Immature natural killer cell (primary cell): ENCODE data around the gene KDM7A. TPM values are rescaled to one million over a fixed set of nuclear protein-coding genes. Genes with fewer than 3 reads are reported as not detected.
A peak's percentile ranks its signal among the peaks of the same experiment; 100 is the strongest.

Source experiments
- DNase-seq, 3 donors: peaks; one replicate each; pipeline ENCODE4 v3.0.0; 2022; ENCODE audit warnings: mixed read lengths in 1 of 3
- H3K27ac Mint-ChIP-seq, 6 donors: one replicate each; pipeline ENCODE4 v1.8.0; 2020; ENCODE audit warnings: mixed read lengths in 6 of 6, mild to moderate bottlenecking in 5 of 6, inconsistent platforms in 4 of 6, moderate library complexity in 3 of 6
- H3K27me3 Mint-ChIP-seq, 3 donors: one replicate each; pipeline ENCODE4 v1.8.0; 2020 to 2021; ENCODE audit warnings: low read depth in 3 of 3, mild to moderate bottlenecking in 3 of 3, mixed read lengths in 3 of 3, moderate library complexity in 3 of 3, inconsistent platforms in 1 of 3
- H3K36me3 Mint-ChIP-seq, 3 donors: one replicate each; pipeline ENCODE4 v1.8.0; 2020; ENCODE audit warnings: mixed read lengths in 3 of 3, inconsistent platforms in 2 of 3, mild to moderate bottlenecking in 2 of 3
- H3K4me1 Mint-ChIP-seq, 2 donors: one replicate each; pipeline ENCODE4 v1.8.0; 2020; ENCODE audit warnings: inconsistent platforms in 2 of 2, mild to moderate bottlenecking in 2 of 2, mixed read lengths in 2 of 2, moderate library complexity in 1 of 2
- H3K4me3 Mint-ChIP-seq, 5 donors: one replicate each; pipeline ENCODE4 v1.8.0; 2020; ENCODE audit warnings: mild to moderate bottlenecking in 5 of 5, mixed read lengths in 5 of 5, inconsistent platforms in 3 of 5, moderate library complexity in 3 of 5
- H3K9me3 Mint-ChIP-seq, 6 donors: one replicate each; pipeline ENCODE4 v1.8.0; 2020; ENCODE audit warnings: mild to moderate bottlenecking in 6 of 6, mixed read lengths in 6 of 6, inconsistent platforms in 4 of 6, moderate library complexity in 3 of 6
- polyA plus RNA-seq, 3 donors: library from polyadenylated mRNA; unstranded; fragments of 300-500 nt; fragmentation: Illumina TruSeq; gene quantifications; one replicate each; pipeline ENCODE4 v1.2.3, GENCODE V29; 2021

Gene KDM7A
- polyA plus RNA-seq, 3 donors from 2014 or later: 3.0 to 4.7 (median 4.5) TPM

DNA sequence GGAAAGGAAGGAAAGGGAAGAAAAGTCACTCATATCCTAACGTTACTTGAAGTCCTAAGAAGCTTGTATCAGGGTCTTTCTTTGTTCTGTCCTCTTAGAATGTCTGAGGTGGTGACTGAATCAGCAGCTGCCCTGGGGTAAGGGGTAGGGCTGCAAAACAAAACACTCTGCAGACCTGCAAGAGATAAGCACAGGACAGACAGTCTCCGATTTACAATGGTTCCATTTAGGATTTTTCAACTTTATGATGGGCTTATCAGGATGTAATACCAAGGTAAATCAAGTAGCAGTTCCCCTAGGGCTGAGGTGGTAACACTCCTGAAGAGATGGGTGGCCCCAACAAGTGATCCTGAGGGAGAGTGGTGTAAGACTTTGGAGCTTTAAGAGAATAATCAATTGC is 16.5 kb downstream of the KDM7A start:
- H3K4me1 Mint-ChIP-seq: peaks cover 51 to 82% of the 10 kb centered on the region in 2 donors
- H3K36me3 Mint-ChIP-seq: no peaks in the 10 kb centered on the region
- H3K9me3 Mint-ChIP-seq: no peaks in the 10 kb centered on the region
- H3K27me3 Mint-ChIP-seq: no peaks in the 10 kb centered on the region
- H3K27ac Mint-ChIP-seq: peak overlapping the region in 4 of 6 donors; percentile 1 to 67 (median 34)
- DNase-seq: no peak
- peak overlapping the region in 1 of 5 donors; percentile 44 for H3K4me3 Mint-ChIP-seq

DNA sequence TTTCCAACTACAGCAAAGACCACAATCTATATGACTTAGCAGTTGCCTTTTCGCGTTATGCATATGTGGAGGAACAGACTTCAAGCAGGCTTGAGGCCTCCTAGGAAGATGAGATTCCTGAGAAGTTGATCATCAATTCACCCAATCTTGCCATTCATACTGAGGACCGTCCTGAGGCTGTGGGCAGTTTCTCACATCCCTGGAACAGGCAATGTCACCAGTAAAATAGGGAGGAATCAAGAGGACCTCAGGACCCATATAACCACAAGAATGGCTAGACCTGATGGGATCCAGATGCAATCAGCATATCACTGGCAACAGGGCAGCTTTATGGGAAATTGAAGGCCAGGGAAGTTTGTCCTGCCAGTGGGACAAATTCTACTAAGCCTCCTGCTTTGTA is 17.3 kb downstream of the KDM7A start:
- Mint-ChIP-seq H3K9me3 (no peaks in the 10 kb centered on the region), H3K4me3 (no peak overlapping the region), H3K36me3 (no peaks in the 10 kb centered on the region), H3K27me3 (no peaks in the 10 kb centered on the region), H3K27ac (no peak overlapping the region), H3K4me1 (peaks cover 48 to 82% of the 10 kb centered on the region in 2 donors)
- no peak for DNase-seq

DNA sequence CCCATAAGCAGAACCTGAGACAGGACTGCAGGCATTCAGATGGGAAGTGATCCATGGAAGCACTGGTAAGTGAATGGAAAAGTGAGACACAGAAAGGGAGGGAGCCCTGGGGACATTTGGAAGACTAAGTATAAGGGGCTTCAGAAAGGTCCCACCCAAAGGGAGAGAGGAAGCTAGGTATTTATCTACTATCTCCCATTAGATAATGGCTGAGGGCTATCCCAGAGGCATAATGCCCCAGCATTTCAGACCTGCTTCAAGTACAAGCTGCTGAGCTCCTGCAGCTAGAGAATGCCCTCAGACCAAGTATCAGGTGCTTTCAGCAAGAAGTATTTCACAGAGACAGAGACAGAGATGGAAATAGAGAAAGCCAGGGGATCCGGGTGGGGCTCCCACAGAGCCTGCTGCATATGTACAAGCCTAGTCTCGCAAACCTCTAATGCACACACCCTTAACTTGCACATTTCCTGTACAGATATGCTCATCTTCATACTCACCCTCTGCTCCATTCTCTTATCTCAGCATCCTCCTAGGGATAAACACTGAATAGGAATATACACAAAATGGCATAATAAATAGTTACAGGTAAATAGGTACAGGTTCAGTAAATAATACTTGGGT is 20.2 kb downstream of the KDM7A start:
- Mint-ChIP-seq H3K4me1 (peaks cover 42 to 66% of the 10 kb centered on the region in 2 donors), H3K27ac (peak overlapping the region in 2 of 6 donors; percentile 27 to 64), H3K27me3 (no peaks in the 10 kb centered on the region), H3K4me3 (no peak overlapping the region), H3K36me3 (no peaks in the 10 kb centered on the region), H3K9me3 (no peaks in the 10 kb centered on the region)
- DNase-seq: no peak

DNA sequence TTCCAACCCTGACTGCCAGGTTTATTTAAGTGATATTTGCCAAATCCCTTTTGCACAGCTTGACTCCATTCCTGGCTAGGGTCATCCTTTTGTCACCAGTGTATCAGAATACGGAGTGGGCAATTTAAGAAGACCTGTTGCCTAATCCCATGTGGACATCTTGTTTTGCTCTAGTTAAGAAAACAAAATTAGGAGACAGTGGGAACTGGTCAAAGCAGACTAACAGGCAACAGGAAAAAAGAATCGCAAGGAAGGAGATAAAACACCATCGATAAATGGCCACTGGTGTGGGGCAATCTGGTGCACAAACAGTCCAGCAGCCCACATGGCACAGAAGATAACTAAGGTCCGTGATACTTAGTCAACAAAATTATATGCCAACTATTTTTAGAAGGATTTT is 21.4 kb downstream of the KDM7A start:
- H3K27me3 Mint-ChIP-seq: no peaks in the 10 kb centered on the region
- H3K9me3 Mint-ChIP-seq: no peaks in the 10 kb centered on the region
- no peak overlapping the region for H3K4me3 Mint-ChIP-seq
- peaks cover 39 to 64% of the 10 kb centered on the region in 2 donors for H3K4me1 Mint-ChIP-seq
- no peaks in the 10 kb centered on the region for H3K36me3 Mint-ChIP-seq
- no peak for DNase-seq
- H3K27ac Mint-ChIP-seq: no peak overlapping the region

DNA sequence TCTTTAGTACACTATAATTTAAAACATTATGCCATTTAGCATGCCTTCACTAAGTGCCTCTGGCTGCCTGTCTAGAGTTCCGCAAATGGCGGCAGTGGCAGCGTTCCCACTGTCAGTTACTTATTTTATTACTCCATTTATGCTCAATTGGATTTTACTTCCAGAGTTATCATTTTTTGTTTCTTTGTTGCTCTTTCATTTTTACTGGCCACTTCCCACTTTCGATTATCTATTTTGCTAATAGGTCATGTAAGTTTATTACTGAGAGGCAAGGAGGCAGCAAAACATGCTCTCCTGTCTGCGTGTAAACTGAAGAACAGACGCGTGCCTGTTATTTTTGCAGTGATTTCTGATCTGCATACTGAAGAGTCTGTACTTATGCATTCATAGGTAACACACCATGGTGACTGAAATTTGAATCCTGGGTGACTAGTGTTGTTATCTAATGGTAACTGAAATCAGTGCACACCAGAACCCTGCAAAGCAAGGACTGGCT is 23.1 kb downstream of the KDM7A start:
- H3K4me1 Mint-ChIP-seq: peaks cover 39 to 74% of the 10 kb centered on the region in 2 donors
- no peaks in the 10 kb centered on the region for H3K36me3 Mint-ChIP-seq
- H3K27ac Mint-ChIP-seq: no peak overlapping the region
- no peak for DNase-seq
- no peak overlapping the region for H3K4me3 Mint-ChIP-seq
- H3K27me3 Mint-ChIP-seq: no peaks in the 10 kb centered on the region
- H3K9me3 Mint-ChIP-seq: no peaks in the 10 kb centered on the region

DNA sequence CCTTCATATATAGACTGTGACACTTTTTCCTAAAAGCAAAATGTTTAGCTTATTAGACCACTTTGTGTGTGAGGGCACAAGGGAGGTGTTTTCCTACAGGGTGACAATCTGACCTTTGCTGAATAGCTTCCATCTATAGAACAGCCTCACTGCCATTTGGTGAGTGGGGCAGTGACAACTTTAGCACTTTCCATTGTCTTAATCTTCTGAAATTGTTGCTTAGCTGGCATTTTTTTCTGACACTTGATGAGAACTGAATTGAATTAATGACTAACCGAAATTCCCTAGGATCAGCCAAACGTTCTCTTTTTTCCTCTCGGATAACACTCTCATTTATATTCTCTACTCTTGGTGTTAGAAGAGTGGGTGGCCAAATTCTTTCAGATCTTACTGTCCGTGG is 30.2 kb downstream of the KDM7A start:
- peaks cover 6 to 9% (median 7%) of the 10 kb centered on the region in 3 donors for H3K36me3 Mint-ChIP-seq
- peaks cover 0 to 3% (median 0%) of the 10 kb centered on the region in 6 donors for H3K9me3 Mint-ChIP-seq
- peaks cover 22 to 72% of the 10 kb centered on the region in 2 donors for H3K4me1 Mint-ChIP-seq
- H3K27me3 Mint-ChIP-seq: peaks cover 0 to 2% (median 0%) of the 10 kb centered on the region in 3 donors
- H3K4me3 Mint-ChIP-seq: no peak overlapping the region
- H3K27ac Mint-ChIP-seq: peak overlapping the region in 1 of 6 donors; percentile 3
- DNase-seq: no peak

DNA sequence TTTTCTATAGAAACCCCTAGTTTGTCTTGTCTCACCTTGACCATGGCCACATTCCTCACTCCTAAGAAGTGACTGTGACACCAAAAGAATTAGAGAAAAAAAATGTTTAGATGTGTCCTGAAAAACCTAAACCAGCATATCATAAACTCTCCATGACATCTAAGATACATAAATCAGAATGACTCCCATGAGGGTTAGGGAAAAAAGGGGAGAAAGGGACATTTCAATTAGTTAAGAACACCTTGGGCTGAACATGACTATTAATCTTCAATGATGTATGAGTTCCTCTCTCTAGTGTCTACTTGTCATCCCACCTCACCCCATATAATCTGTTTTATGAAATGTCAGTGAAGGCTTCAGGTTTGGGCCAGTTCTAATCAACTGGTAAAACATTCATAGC is 31.1 kb downstream of the KDM7A start:
- Mint-ChIP-seq H3K27me3 (peaks cover 0 to 2% (median 0%) of the 10 kb centered on the region in 3 donors), H3K4me3 (no peak overlapping the region), H3K27ac (peak overlapping the region in 1 of 6 donors; percentile 9), H3K9me3 (peaks cover 0 to 3% (median 0%) of the 10 kb centered on the region in 6 donors), H3K4me1 (peaks cover 18 to 64% of the 10 kb centered on the region in 2 donors), H3K36me3 (peaks cover 6 to 9% (median 7%) of the 10 kb centered on the region in 3 donors)
- no peak for DNase-seq

DNA sequence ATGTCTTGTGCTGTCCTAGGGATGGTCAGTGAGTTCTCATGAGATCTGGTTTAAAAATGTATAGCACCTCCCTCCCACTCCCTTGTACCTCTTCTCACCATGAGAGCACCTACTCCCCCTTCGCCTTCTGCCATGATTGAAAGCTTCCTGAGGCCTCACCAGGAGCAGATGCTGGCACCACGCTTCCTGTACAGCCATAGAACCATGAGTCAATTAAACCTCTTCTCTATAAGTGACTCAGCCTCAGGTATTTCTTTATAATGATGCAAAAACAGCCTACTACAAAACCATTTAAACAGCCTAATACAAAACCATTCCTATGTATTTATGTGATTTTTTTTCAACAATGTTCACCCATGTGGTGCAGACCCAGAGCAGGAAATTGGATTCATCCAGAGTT is 32.0 kb downstream of the KDM7A start:
- H3K27me3 Mint-ChIP-seq: peaks cover 0 to 2% (median 0%) of the 10 kb centered on the region in 3 donors
- H3K27ac Mint-ChIP-seq: no peak overlapping the region
- H3K4me3 Mint-ChIP-seq: no peak overlapping the region
- peaks cover 17 to 56% of the 10 kb centered on the region in 2 donors for H3K4me1 Mint-ChIP-seq
- H3K9me3 Mint-ChIP-seq: peaks cover 0 to 3% (median 0%) of the 10 kb centered on the region in 6 donors
- peaks cover 6 to 9% (median 7%) of the 10 kb centered on the region in 3 donors for H3K36me3 Mint-ChIP-seq
- DNase-seq: no peak

DNA sequence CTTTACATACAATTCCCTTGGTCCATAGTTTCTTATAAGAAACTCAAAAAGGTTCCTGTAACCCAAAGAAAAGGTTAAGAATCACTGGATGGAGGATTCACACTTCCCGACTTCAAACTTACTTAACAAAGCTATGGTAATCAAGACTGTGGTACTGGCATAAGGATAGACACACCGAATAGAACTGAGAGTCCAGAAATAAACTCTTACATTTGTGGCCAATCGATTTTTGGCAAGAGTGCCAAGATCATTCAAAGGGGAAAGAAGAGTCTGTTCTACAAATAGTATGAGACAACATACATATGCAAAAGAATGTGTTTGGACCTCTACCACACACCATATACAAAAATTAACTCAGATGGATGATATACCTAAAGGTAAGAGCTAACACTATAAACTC is 32.8 kb downstream of the KDM7A start:
- Mint-ChIP-seq H3K4me1 (peaks cover 16 to 57% of the 10 kb centered on the region in 2 donors), H3K27me3 (peaks cover 0 to 2% (median 0%) of the 10 kb centered on the region in 3 donors), H3K27ac (peak overlapping the region in 1 of 6 donors; percentile 1), H3K4me3 (no peak overlapping the region), H3K9me3 (peaks cover 0 to 3% (median 0%) of the 10 kb centered on the region in 6 donors), H3K36me3 (peaks cover 6 to 9% (median 7%) of the 10 kb centered on the region in 3 donors)
- no peak for DNase-seq

DNA sequence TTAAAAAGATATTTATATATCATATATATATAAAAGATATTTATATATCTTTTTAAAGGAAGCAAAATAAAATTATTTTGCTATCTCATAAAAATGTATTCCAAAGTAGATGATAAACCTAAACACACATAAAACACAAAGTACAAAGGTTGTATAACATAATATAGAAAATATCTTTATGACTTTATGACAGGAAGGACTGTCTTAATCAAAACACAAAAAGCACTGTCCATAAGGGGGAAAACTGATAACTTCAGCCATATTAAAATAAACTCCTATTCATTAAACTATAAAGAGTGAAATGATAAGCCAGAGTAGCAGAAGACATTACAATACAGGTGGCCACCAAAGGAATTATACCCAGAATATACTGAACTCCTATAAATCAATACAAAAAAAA is 34.8 kb downstream of the KDM7A start:
- H3K9me3 Mint-ChIP-seq: peaks cover 0 to 3% (median 0%) of the 10 kb centered on the region in 6 donors
- no peak overlapping the region for H3K4me3 Mint-ChIP-seq
- no peak overlapping the region for H3K27ac Mint-ChIP-seq
- peaks cover 7 to 12% (median 9%) of the 10 kb centered on the region in 3 donors for H3K36me3 Mint-ChIP-seq
- DNase-seq: no peak
- peaks cover 15 to 57% of the 10 kb centered on the region in 2 donors for H3K4me1 Mint-ChIP-seq
- H3K27me3 Mint-ChIP-seq: peaks cover 0 to 2% (median 0%) of the 10 kb centered on the region in 3 donors

DNA sequence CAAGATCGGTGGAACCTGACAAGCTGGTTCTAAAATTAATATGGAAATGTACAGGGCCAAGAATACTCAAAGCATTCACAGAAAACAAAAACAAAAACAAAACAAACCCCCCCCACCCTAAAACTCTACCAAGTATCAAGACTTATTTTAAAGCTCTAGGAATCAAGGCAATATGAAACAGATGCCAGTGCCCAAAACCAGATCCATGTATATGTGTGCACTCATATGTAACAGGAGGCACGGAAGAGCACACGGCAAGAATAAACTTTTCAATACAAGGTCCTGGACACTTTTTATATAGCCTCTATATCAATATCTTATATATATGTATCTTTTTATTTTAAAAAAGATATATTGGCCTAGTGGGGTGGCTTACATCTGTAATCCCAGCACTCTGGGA is 35.5 kb downstream of the KDM7A start:
- peaks cover 0 to 2% (median 0%) of the 10 kb centered on the region in 3 donors for H3K27me3 Mint-ChIP-seq
- H3K9me3 Mint-ChIP-seq: no peaks in the 10 kb centered on the region
- H3K36me3 Mint-ChIP-seq: peaks cover 9 to 12% (median 9%) of the 10 kb centered on the region in 3 donors
- H3K4me3 Mint-ChIP-seq: no peak overlapping the region
- no peak for DNase-seq
- no peak overlapping the region for H3K27ac Mint-ChIP-seq
- H3K4me1 Mint-ChIP-seq: peaks cover 10 to 50% of the 10 kb centered on the region in 2 donors

DNA sequence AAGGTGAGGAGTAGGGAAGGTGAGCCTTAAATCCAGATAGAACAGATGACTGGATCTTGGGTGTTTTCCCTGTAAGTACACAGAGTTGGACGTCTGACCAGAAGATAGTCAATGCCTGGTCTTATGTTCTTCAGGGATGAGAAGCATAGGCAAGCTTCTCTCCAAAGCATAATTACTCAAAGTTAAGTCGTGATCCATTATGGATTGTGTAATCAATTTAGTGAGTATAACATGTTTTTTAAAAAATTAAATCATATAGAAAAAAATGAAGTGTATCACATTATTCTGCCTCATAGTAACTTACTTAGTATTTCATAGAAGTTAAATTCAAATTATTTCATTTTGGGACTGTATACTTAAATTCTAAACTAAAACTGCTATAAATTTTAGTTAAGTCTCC is 39.7 kb downstream of the KDM7A start:
- no peak overlapping the region for H3K27ac Mint-ChIP-seq
- H3K9me3 Mint-ChIP-seq: no peaks in the 10 kb centered on the region
- DNase-seq: no peak
- H3K4me1 Mint-ChIP-seq: peaks cover 2 to 15% of the 10 kb centered on the region in 2 donors
- H3K4me3 Mint-ChIP-seq: no peak overlapping the region
- peaks cover 7 to 16% (median 15%) of the 10 kb centered on the region in 3 donors for H3K36me3 Mint-ChIP-seq
- H3K27me3 Mint-ChIP-seq: peaks cover 0 to 3% (median 0%) of the 10 kb centered on the region in 3 donors

DNA sequence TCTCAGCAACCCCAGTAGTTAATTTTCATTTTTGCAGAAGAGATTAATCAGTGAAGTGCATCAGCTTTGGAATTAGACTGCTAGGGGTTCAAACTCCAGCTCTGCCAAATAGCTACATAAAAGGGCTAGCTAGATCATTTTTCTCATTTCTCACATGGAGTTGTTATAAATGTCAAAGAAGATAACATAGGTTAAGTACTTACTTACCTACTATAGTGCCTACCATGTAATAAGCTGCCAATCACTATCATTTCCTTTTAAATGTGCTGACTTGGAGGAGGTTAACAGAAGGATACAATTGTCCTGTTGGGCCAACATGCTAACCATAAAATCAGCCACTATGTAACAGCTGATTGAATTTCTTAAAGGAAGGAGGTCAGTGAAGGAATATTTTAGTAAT is 40.7 kb downstream of the KDM7A start:
- Mint-ChIP-seq H3K4me3 (no peak overlapping the region), H3K27me3 (peaks cover 0 to 3% (median 0%) of the 10 kb centered on the region in 3 donors), H3K27ac (no peak overlapping the region), H3K4me1 (peaks cover under 1 to 14% of the 10 kb centered on the region in 2 donors), H3K36me3 (peaks cover 13 to 23% (median 23%) of the 10 kb centered on the region in 3 donors), H3K9me3 (no peaks in the 10 kb centered on the region)
- no peak for DNase-seq

DNA sequence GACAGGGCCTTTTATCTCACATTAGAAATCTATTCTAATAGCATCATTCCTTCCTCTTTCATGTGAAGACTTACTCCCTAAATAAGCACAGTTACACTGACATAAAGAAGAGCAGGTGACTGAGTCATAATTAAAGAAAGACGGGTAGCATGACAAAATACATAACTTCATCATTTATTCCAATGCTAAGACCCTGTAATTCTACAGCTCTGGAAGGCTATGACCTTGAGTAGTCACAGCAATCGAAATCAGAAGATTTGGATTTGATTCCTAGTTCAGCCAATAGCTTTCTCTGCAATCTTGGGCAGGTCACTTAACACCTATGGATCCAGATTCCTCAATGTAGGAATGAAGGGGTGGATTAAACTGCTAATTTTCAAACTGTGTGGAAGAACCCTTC is 42.7 kb downstream of the KDM7A start:
- DNase-seq: no peak
- Mint-ChIP-seq H3K27me3 (peaks cover 0 to 3% (median 0%) of the 10 kb centered on the region in 3 donors), H3K4me3 (no peak overlapping the region), H3K4me1 (peaks cover 0 to 6% of the 10 kb centered on the region in 2 donors), H3K27ac (no peak overlapping the region), H3K9me3 (no peaks in the 10 kb centered on the region), H3K36me3 (peaks cover 18 to 30% (median 28%) of the 10 kb centered on the region in 3 donors)
